Fibroblast of peridontal ligament (primary cell): ENCODE results near the gene IQCH.
A peak's percentile ranks its signal among the peaks of the same experiment; 100 is the strongest.

Source experiments
- DNase-seq: peaks from one replicate; pipeline ENCODE4 v3.0.0-alpha.2; 2010; ENCODE audit errors: extremely low read depth

IQCH gene

DNA sequence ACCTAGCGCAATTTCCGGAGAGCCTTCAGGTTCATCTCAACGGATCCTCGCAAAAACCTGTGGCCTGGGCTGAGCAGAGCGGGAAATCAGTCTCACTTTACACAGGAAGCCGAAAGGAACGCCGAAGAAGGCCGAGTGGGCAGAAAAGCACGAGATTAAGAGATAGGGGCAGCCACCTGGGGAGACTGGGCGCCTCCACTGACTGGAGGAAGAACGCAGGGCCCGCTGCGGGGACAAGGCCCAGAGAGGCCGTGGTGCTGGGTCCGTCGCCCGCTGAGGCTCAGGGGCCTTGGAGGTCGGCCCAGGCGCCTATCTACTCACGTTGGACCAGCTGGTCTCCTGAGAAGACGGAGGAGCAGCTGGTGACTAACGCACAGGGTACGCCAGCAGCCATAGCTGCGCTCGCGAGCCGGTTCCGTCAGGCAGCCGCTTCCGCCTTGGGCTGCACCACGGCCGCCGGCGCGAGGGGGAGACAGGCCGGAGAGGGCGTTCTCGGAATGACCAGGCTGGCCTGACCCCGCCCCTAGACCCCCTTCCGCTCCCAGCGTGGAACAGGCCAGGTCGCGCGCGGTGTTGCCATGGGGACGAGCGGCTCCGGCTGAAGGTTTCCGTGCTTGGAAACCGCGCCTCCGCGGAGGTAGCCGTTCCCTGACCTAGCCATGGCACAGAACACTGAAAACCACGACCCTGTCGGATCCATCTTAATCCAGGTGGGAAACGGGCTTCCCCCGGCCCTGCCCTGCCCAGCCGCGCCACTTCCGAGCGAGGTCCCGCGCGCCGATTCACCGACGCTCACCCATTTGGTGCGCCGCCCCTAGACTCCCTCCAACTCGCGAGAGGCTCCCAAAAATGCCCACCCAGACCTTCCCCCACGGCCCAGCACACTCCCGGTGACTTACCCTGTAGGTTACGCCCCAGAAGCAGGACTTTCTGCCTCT is at the start of gene IQCH, which contains the start of gene AAGAB:
IQCH (plus strand) TSS at position 549 of the 938 bp plus-strand sequence; CDS start at position 660, 111 bp downstream.
AAGAB (minus strand) TSS at position 424 of the 938 bp plus-strand sequence; CDS start at position 394, 30 bp downstream.
- DNase-seq: peak; percentile 94

- no peak for DNase-seq
Observed at GRCh38 chr15:67207555-67208207, 46.9 kb upstream of the IQCH start.

DNA sequence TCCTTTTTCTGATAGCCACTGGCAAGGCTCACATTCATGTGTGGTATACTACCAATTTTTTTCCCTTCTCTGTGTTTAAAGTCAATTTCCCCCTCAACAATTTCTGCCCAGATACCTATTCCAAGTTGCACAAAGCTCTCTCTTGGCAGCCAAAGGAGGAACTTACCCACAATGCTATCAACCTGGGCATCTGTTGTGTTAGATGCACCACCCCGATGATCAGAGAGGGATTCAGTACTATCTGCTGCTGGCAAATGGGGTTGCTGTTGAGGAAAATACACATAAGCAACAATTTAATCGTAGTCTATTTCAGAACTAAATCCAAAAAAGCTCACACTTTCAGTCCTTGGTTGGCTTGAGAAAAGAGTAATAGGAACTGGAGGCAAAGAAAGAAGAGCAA is 46.2 kb upstream of the IQCH start:
- no peak for DNase-seq

GRCh38 chr15:67210555-67211168 is 43.9 kb upstream of the IQCH start:
- DNase-seq: no peak

- no peak for DNase-seq
Observed at GRCh38 chr15:67212684-67213367, 41.8 kb upstream of the IQCH start.

DNA sequence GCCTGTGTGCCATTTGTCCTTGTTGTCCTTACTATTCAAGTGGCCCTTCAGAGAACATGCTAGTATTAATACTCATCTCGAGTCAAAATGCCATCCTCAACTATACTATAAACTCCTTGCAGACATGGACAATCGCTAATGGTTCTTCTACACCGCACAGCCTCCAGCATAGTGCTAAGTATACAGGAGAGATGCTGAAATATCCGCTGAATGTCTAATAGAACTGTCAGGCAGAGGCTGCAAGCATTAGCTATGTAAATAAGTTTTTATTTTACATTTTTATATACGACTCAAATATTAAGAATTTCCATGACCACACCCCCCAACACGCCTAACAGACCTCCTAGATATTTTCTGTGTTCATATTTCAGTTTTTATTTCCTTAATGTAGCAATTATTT is 39.5 kb upstream of the IQCH start:
- no peak for DNase-seq

GRCh38 chr15:67216859-67217258 is 37.7 kb upstream of the IQCH start:
- no peak for DNase-seq

DNA sequence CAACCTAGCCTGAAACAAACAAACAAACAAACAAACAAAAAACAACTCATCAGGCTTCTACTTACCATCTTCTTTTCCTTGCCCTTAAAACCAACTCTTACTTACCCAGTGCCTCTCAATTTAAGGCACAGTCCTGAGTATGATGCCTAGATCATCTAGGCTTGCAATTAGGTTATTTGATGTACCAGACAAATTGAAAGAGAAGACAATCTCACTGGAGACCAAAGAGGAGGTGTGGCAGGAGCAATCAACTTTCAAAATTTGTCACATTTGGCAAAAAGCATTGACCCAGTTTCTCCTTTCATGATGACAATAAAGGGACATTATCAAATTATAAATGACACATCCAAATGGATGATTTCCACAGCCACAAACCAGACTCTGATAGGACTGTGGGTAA is 36.2 kb upstream of the IQCH start:
- DNase-seq: no peak

GRCh38 chr15:67219288-67219687 is 35.3 kb upstream of the IQCH start:
- no peak for DNase-seq

- no peak for DNase-seq
Observed at GRCh38 chr15:67224889-67225288, 29.7 kb upstream of the IQCH start.

GRCh38 chr15:67225336-67225735 is 29.2 kb upstream of the IQCH start:
- DNase-seq: peak; percentile 84

GRCh38 chr15:67227431-67227830 is 27.2 kb upstream of the IQCH start:
- no peak for DNase-seq

GRCh38 chr15:67227846-67228245 is 26.7 kb upstream of the IQCH start:
- no peak for DNase-seq

GRCh38 chr15:67228286-67228685 is 26.3 kb upstream of the IQCH start:
- DNase-seq: no peak

DNA sequence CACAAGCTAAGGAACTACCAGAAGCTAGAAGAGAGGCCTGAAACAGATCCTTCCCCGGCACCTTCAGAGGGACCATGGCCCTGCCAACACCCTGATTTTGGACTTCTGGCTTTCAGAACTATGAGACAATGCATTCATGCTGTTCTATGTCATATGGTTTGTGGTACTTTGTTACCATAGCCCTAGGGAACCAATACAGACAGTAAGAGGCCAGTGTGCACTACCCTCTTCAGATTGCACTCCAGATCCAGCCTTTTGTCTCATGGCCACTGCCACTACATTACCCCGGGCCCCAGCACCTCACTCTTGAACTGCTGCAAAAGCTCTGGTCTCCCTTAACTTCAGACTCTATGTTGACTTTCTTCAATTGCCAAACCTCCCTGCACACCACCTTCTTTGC is 24.1 kb upstream of the IQCH start:
- no peak for DNase-seq

DNA sequence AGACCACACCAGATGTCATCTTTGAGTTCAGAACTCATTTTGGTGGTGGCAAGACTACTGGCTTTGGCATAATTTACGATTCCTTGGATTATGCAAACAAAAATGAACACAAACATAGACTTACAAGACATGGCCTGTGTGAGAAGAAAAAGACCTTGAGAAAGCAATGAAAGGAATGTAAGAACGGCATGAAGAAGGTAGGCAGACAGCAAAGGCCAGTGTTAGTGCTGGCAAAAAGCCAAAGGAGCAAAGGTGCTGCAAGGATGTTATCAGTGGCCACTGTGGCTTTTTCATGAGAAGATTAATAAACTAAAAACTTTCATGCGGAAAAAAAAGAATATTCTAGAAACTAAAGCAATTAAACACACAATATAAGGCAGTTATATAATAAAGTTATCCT is 22.0 kb upstream of the IQCH start:
- no peak for DNase-seq

DNA sequence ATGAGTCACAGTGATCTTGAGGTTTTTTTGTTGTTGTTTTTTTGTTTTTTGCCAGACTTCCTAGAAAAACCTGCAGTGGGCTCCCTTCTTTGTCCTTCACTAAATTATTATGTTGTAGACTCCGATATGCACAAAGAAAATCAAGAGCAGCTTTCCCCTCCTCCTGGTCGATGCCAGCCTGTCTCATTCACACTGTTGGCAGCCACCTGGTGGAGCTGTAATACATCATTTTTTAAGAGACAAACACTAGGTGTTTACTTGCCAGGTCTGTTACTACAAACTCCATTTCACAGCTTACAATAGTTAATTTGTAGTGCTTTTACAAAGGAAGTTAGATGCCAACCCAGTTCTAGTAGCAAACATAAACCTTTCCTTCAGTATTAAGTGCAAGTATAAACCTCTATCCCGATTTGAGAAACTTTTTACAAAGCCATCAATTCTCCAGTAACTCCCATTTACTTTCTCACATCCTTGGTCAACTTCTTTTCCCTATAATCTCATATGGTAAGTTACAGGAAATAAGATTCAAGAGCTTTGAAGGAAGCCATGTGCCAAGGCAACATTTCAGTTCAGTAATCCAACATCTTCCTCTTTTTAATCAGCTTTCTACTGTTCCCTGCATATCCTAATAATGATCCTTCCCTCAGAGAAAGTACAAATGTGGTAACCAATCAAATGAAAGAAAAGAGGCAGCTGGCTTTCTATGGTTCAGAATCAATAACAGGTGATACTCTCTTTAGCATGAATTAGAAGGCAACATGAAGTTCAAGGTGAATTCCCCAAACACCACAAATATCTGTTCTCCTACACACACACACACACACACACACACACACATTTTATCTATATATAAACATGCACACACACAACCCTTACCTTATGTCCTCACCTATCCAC is 14.1 kb upstream of the IQCH start:
- DNase-seq: no peak

DNA sequence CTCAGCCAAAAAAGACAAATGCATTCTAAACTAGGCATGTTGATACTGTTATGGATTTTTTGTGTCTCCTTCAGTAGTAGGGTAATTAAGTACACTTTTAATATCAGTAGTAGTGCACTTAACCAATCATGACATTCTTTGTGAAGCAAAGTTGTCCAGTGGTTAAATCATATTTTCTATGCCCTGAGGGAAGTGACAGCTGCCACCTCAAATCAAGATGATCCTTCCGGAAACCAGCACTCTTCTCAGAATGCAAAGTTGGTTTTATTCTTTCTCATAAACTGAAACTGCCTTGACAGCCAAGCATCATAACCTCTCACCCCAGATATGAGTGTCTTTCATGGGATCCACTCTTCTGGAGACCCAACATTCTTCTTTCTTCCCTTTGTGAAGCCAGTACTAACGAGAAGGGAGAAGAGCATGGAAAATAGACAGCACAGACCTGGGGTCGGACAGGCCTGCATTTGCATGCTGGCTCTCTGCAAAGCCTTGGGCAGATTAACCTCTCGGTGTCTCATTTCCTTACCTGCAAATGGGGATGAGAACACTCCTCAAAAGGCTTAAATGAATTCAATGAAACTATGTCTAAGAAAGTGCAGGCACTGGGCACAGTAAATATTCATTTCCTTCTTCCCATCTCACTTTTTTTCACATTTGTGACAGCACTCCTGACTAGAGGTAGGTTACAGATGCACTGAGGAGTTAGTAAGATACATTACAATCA is 13.3 kb upstream of the IQCH start:
- DNase-seq: no peak

DNA sequence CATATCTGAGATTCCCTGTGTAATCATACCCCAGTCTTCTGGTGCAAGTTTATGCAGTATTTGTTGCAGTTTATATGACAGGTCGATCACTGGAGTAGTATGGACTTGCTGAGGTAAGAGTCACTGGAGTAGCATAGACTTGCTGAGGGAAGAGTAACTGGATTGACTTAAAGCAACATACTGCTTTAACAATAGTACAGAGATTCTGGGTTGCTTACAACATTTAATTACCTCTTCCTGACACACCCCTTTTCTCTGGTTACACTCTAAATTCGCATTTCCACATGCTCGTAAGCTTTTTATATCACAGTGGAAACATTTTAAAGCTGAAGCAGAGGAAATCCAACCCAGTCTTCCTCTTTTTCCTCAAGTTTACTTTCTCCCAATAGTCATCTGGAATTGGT is 11.9 kb upstream of the IQCH start:
- peak; percentile 83 for DNase-seq

GRCh38 chr15:67244971-67245478 is 9.6 kb upstream of the IQCH start:
- peak; percentile 92 for DNase-seq
